BLaER1 (cell line): ENCODE data around the gene TGFB1.
"Not testable (repeated sequence)": the region's sequence is repeated elsewhere in the genome, so short reads cannot be mapped to it uniquely, and the experiment has no call there.

ENCODE experiments used
- H3K27ac ChIP-seq: shearing (Covaris generic); formaldehyde crosslinking; 2 replicates; pipeline ENCODE4 v1.8.1; 2022
- H3K27me3 ChIP-seq: shearing (Covaris generic); formaldehyde crosslinking; 2 replicates; pipeline ENCODE4 v1.8.1; 2022
- H3K36me3 ChIP-seq: shearing (Covaris generic); formaldehyde crosslinking; 2 replicates; pipeline ENCODE4 v1.8.1; 2022
- H3K4me1 ChIP-seq: shearing (Covaris generic); formaldehyde crosslinking; 2 replicates; pipeline ENCODE4 v1.8.1; 2022
- H3K4me2 ChIP-seq: shearing (Covaris generic); formaldehyde crosslinking; 2 replicates; pipeline ENCODE4 v1.8.1; 2022
- H3K4me3 ChIP-seq: shearing (Covaris generic); formaldehyde crosslinking; 2 replicates; pipeline ENCODE4 v1.8.1; 2022
- H3K9ac ChIP-seq: shearing (Covaris generic); formaldehyde crosslinking; 2 replicates; pipeline ENCODE4 v1.8.1; 2022
- H3K9me3 ChIP-seq: shearing (Covaris generic); formaldehyde crosslinking; 2 replicates; pipeline ENCODE4 v1.8.1; 2022
- H4K20me1 ChIP-seq: shearing (Covaris generic); formaldehyde crosslinking; 2 replicates; pipeline ENCODE4 v1.8.1; 2022
- Cebpa-rat ChIP-seq: shearing (Covaris generic); IDR thresholded peaks from 2 replicates; pipeline ENCODE4 v1.8.1; 2022

Gene TGFB1

DNA sequence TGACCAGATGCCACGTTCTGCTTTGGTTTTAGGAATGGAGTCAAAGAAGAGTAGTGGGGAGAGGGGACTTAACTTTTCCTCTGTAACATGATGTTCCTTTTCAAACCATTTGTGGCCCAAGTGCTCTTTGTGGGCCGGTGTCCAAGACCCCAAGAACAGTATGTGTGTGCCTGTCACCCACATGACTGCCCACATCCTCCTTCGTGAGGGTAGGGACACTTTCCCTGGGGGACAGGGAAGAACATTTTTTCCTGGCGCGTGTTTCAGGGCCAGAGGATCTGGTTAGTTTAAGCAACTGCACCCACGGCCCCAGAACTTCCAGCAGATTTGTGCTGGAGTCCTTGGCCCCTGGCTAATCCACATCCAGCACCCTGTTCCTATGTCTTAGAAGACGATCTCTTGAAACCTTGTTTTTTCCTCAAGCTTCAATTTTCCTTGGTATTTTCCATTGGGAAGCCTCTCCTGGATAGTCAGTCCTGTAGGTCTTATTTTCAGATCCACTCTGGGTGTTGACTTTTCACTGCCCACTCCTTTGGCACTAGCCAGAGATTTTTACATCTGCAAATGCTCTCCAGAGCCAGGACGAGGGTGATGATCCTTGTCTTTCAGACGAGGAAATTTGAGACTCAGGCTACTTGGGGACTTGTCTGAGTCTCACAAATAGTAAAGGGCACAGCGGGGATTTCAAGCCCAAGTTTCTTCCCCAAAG, 54.5 kb downstream of the TGFB1 start:
- H3K9ac ChIP-seq: peak overlapping the region; percentile 25
- no peak overlapping the region for H3K4me3 ChIP-seq
- peaks cover 94% of the 10 kb centered on the region for H3K36me3 ChIP-seq
- TF ChIP-seq Cebpa-rat: no peak
- peak overlapping the region; percentile 80 for H3K27ac ChIP-seq
- peaks cover 100% of the 10 kb centered on the region for H3K4me1 ChIP-seq
- H4K20me1 ChIP-seq: peaks cover 100% of the 10 kb centered on the region
- H3K9me3 ChIP-seq: no peaks in the 10 kb centered on the region
- H3K27me3 ChIP-seq: no peaks in the 10 kb centered on the region
- peak overlapping the region; percentile 77 for H3K4me2 ChIP-seq

DNA sequence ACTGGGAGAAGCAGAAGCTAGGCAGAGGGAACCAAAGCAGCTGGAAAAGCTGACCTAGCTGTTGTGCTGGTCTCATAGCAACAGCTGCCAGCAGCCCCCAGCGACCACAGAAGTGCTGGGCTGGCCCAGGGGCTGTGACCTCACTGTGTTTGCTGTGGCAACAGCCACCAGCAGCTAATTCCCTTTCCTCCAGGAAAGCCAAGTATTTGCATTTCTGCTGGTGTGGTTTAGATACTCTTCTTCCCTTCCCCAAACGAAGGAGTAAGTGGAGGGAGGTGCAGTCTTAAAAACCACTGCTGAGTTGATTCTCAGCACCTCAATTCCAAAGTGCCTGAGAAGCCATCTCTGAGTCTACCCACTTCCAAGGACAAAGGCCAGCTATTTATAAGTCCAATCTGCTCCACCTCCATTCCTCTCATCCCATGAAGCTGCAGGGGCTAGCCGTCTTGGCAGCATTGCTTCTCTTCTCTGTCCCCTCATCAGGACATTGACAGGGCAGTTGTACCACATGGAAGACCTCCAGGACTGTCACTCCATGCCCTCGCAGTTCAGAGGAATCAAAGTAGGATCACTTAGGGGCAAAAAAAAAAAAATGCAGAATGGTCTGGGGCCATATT, 55.3 kb downstream of the TGFB1 start:
- no peak for TF ChIP-seq Cebpa-rat

DNA sequence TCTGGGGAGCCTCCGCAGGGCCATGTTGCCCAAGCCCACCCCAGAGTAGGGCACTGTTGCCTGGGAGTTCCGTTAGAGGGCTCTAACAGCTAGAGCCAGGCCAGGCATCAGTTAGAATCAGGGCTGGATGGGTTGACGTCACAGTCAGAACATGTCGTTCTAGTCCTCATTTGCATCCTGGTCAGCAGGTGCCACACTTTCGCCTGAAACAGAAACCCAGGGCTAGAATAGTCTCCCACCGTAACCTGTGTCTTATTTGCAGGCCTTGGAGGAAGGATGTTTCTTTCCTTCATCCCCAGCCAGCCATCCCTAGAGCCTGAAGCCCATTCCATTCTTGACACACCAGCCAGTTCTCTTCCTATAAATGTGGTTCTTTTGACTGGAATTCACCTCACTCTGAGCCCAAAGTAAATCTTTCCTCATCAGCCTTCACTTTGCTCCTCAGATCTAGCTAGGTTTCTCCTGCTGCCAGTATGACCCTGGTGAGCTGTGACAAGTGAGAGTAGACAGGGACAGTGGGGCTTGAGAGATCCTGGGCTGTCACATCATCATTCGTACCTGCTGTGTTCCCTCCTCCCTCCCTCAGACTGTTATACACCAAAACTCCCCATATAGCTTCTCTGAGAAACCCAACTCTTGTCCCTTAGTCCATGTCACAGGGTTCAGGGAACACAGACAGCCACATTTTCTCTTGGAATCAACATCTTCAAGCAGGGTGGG, 55.9 kb downstream of the TGFB1 start:
- no peak for TF ChIP-seq Cebpa-rat

More for the DNA sequence above, 55.3 kb downstream of the TGFB1 start:
- Histone ChIP-seq H3K27ac (peak overlapping the region; percentile 80), H3K4me2 (peak overlapping the region; percentile 77), H3K4me1 (peaks cover 92% of the 10 kb centered on the region), H4K20me1 (peaks cover 100% of the 10 kb centered on the region), H3K27me3 (no peaks in the 10 kb centered on the region), H3K36me3 (peaks cover 94% of the 10 kb centered on the region), H3K4me3 (no peak overlapping the region), H3K9me3 (no peaks in the 10 kb centered on the region), H3K9ac (peak overlapping the region; percentile 25)

DNA sequence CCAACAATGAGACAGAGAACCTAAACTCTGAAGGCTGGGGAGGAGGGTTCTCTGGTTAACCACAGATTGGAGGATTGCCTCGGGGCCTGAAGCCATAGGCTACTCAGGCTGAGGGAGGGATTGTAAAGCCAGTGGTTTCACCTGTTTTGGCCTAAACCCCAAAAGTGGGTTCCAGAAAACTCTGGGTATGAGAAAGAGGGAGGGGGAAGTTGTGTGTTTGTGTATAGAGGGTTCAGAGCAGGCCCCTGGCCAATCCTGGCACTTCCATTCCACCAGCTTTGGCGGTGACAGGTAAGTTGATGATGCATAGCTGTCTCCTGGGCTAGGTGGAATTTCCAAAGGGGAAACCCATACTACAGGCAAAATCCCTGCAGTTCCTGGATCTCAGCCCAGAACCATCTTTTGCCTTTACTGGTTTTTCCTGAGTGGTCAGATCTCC, 57.3 kb downstream of the TGFB1 start:
- H3K27ac ChIP-seq: peak overlapping the region; percentile 80; the same call in 1 of the 2 replicates
- TF ChIP-seq Cebpa-rat: no peak
- H3K9me3 ChIP-seq: no peaks in the 10 kb centered on the region
- peaks cover 72% of the 10 kb centered on the region for H3K4me1 ChIP-seq
- peaks cover 99% of the 10 kb centered on the region for H3K36me3 ChIP-seq
- no peaks in the 10 kb centered on the region for H3K27me3 ChIP-seq
- peaks cover 100% of the 10 kb centered on the region for H4K20me1 ChIP-seq
- H3K4me3 ChIP-seq: no peak overlapping the region
- peak overlapping the region; percentile 28 for H3K9ac ChIP-seq
- H3K4me2 ChIP-seq: peak overlapping the region; percentile 77

More for the DNA sequence above, 55.9 kb downstream of the TGFB1 start:
- H3K36me3 ChIP-seq: peaks cover 94% of the 10 kb centered on the region
- no peak overlapping the region for H3K4me3 ChIP-seq
- H3K9ac ChIP-seq: peak overlapping the region; percentile 25
- H3K27ac ChIP-seq: peak overlapping the region; percentile 80
- H3K4me1 ChIP-seq: peaks cover 86% of the 10 kb centered on the region
- peaks cover 100% of the 10 kb centered on the region for H4K20me1 ChIP-seq
- no peaks in the 10 kb centered on the region for H3K9me3 ChIP-seq
- H3K27me3 ChIP-seq: no peaks in the 10 kb centered on the region
- H3K4me2 ChIP-seq: peak overlapping the region; percentile 77

DNA sequence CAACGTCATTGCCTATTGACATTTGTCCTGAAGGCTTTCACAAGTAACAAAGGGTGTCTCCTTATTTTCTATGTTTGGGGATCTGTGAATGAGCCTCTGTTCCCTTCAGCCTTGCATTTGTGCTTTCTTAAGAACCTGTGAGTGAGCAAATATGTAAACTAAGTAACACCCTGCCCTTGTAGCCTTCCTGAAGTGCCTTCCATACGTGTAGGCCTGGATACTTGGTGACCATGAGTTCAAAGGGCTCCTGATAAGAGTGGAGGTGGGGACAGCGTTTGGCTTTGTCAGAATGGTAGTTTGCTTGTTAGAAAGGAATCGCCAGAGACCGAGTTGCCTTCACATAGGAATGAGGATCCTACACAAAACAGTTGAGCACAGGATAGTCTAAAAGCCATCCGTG, 58.2 kb downstream of the TGFB1 start:
- H3K4me2 ChIP-seq: peak overlapping the region; percentile 77; the same call in 1 of the 2 replicates
- H3K27ac ChIP-seq: no peak overlapping the region
- no peak for TF ChIP-seq Cebpa-rat
- no peak overlapping the region for H3K4me3 ChIP-seq
- peaks cover 100% of the 10 kb centered on the region for H3K36me3 ChIP-seq
- H3K9me3 ChIP-seq: no peaks in the 10 kb centered on the region
- peaks cover 63% of the 10 kb centered on the region for H3K4me1 ChIP-seq
- no peaks in the 10 kb centered on the region for H3K27me3 ChIP-seq
- H4K20me1 ChIP-seq: peaks cover 100% of the 10 kb centered on the region
- H3K9ac ChIP-seq: peak overlapping the region; percentile 28; the same call in 1 of the 2 replicates

DNA sequence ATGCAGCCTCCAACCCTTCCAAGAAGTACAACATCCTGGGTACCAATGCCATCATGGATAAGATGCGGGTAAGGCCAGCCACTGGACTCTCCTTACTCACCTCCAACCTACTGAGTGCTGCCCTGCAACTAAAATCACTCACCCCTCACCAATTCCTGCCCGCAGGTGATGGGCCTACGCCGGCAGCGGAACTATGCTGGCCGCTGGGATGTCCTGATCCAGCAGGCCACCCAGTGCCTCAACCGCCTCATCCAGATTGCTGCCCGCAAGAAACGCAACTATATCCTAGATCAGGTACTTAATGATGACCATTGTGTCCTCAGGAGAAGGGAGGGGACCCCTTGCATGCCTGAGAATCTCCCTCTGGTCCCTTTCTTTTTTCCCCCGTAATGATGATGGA, 59.3 kb downstream of the TGFB1 start:
- TF ChIP-seq Cebpa-rat: no peak
- Histone ChIP-seq H3K4me2 (no peak overlapping the region), H3K4me3 (no peak overlapping the region), H3K9ac (no peak overlapping the region), H3K36me3 (peaks cover 100% of the 10 kb centered on the region), H3K27me3 (no peaks in the 10 kb centered on the region), H4K20me1 (peaks cover 100% of the 10 kb centered on the region), H3K4me1 (peaks cover 52% of the 10 kb centered on the region), H3K27ac (no peak overlapping the region), H3K9me3 (no peaks in the 10 kb centered on the region)

DNA sequence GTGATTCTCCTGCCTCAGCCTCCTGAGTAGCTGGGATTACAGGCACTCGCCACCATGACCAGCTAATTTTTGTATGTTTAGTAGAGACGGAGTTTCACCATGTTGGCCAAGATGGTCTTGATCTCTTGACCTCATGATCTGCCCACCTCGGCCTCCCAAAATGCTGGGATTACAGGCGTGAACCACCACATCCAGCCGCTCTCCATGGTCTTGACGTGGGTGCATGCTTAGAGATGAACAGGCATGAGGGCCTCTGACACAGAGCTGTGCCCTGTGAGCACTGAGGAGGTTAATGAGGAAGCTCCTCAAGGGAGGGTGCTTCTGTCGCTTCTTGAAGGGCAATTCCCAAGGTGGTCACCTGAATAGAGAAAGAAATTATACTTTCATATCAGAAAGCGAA, 63.9 kb downstream of the TGFB1 start:
- H3K4me1 ChIP-seq, H3K27me3 ChIP-seq, H3K9me3 ChIP-seq, H3K4me2 ChIP-seq, H3K9ac ChIP-seq, H3K27ac ChIP-seq, H3K4me3 ChIP-seq: not testable (repeated sequence)
- Histone ChIP-seq H4K20me1 (peaks cover 97% of the 10 kb centered on the region), H3K36me3 (peaks cover 98% of the 10 kb centered on the region)

DNA sequence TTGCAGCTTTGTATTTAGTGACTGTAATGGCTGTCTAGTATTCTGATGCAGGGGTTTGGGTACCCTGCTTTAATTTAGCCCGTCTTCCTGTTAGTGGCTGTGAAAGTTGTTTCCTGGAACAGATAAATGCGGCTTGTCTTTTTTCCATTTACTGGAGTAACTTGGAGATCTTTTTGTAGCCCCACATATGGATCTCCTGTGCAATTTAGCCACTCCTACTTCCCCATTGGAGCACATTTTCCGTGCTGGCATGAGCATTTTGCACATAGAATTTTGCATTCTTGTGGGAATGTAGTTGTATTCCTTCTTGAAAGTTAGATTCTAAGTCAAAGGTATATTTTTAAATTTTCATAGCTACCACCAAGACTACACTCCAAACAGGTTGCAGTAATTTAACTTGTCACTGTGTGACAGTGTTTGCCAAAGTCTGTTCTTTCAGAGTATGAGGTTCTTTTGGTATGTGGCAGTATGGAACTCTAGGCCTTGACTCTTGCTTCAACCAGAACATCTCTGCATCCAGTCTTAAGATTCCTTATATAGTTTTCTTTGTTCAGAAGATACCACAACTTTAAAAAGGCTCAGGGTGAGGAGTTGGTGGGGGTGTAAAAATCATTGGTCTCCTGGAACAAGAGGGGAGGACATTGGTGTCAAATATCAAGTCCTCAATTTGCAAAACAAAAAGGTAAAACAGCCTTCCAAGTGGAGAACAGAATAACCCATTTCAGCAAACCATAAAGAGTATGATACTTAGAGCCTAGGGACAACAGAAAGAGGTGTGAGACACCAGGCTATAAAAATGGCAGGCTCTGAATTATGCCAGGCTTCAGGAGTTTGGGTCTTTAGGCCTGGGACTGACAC, 64.8 kb downstream of the TGFB1 start:
- H3K36me3 ChIP-seq: peaks cover 98% of the 10 kb centered on the region
- H3K4me2 ChIP-seq: no peak overlapping the region

More for the DNA sequence above, 64.8 kb downstream of the TGFB1 start:
- Histone ChIP-seq H4K20me1 (peaks cover 97% of the 10 kb centered on the region), H3K4me1 (no peaks in the 10 kb centered on the region), H3K27ac (no peak overlapping the region), H3K9ac (no peak overlapping the region), H3K9me3 (no peaks in the 10 kb centered on the region), H3K4me3 (no peak overlapping the region), H3K27me3 (no peaks in the 10 kb centered on the region)
- no peak for TF ChIP-seq Cebpa-rat
